HG03064 (cell line): Measurements from ENCODE around the gene THAP8.

Experiments
- ATAC-seq: cut with Tn5 transposase; IDR thresholded peaks from one replicate; pipeline ENCODE4 v1.9.1; 2021; ENCODE audit warnings: low read depth; ENCODE audit not compliant: unreplicated experiment

The THAP8 gene

DNA sequence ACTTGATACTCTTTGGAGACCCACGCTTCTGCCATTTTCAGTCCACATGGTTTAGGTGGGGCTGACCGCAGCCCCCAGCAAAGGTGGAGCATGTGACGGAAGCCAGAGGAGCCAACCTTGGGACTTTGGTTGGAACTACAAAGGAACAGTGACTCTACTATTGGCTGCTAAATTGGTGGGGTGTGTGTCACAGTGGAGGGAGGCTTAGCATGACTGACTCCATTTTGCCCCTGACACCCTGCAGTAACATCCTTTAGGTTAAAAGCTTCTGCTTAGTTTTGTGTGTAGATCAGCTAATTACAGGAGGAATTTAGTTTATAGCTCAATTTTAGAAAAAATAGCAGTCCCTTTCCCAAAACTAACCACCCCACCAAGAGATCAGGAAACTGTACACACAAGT, 52.5 kb downstream of the THAP8 start:
- ATAC-seq, result no peak

DNA sequence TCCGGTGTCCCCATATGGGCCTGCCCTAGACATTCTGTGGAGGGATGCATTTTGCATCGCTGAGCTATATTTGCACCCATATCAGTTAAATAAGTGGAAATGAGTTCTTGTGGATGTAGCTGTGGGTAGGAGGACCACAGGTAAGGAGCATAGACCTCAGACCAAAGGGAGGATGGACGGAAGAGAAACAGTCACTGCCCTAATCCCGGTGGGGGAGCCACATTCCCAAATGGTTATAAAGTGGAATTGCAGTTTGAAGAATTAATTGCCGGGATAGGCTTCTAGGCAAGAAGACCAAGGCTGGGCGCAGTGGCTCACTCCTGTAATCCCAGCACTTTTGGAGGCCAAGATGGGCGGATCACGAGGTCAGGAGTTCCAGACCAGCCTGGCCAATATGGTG, 57.3 kb downstream of the THAP8 start:
- no peak for ATAC-seq

DNA sequence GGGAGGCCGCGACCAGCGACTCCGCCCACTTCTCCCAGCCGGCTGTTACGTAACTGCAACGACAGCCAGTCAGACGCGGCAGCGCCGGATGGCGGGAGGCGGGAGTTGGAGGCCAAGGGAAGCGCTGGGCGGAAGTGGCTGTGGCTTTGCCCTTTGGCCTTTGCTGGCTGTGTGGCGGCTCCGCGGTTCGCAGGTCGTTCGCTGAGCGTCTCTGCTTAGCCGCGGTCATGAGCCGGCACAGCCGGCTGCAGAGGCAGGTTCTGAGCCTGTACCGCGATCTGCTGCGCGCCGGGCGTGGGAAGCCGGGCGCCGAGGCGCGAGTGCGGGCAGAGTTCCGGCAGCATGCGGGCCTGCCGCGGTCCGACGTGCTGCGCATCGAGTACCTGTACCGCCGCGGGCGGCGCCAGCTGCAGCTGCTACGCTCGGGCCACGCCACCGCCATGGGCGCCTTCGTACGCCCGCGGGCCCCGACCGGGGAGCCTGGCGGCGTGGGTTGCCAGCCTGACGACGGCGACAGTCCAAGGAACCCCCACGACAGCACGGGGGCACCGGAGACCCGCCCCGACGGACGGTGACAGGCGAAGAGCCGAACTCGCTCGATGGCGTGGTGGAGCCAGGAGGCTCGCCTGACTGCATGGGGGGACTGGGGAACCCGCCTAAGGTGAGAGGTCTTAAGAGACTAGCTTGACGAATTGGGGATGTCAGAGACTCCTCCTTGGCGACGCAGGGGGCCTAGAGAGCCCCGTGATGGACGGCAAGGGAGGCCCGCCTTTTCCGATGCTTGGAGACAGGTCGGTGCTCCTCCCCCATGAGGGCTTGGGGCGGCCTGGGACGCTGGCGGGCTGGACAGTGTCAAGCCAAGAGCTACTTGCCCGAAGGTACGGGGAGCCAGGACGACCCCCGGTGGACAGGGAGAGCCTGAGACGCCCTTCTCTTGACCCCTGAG, 58.8 kb downstream of the THAP8 start, which contains the start of gene SDHAF1:
Gene SDHAF1, plus strand, starts transcription at position 141 of the 946 bp plus-strand sequence. Its CDS starts 87 bp downstream, at position 228.
- peak; percentile 58 for ATAC-seq

GRCh38 chr19:35993923-35994598, 60.0 kb downstream of the THAP8 start:
- no peak for ATAC-seq

GRCh38 chr19:35992907-35993765, 60.9 kb downstream of the THAP8 start:
- ATAC-seq, result no peak

- no peak for ATAC-seq
Observed at GRCh38 chr19:35991731-35992450, 62.2 kb downstream of the THAP8 start.

DNA sequence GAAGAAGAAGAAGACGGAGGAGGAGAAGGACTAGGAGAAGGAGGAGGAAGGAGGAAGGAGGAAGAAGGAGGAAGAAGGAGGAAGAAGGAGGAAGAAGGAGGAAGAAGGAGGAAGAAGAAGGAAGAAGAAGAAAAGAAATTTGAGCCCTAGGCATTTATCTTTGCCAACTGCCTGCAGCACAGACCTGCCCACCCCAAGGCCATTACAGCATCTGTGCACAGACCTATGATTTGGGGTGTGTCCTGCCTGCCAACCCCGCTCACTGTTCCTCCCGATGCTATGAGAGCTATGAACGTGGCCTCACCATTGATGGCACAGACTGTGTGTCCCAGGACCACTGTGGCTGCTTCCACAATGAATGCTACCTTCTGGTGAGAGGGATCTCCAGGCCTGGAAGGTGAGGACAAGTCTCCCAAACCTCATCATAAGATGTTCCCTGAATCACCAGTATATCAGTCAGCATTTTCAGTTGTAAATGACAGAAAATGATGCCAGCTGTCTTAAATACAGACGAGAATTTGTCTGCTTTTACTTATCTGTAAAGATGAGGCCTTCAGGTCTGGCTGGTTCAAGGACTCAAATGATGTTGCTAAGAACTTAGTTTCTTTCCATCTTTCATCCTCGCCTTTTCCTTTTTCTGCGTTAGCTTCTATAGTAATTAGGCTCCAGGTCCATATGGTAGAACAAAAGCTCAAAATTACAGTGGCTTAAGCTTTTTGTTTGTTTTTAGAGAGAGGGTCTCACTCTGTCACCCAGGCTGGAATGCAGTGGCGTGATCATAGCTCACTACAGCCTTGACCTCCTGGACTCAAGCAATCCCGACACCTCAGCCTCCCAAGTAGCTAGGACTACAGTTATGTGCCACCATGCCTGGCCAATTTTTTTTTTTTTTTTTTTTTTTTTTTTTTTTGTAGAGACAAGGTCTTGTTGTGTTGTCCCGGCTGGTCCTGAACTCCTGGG, 63.0 kb downstream of the THAP8 start:
- no peak for ATAC-seq

DNA sequence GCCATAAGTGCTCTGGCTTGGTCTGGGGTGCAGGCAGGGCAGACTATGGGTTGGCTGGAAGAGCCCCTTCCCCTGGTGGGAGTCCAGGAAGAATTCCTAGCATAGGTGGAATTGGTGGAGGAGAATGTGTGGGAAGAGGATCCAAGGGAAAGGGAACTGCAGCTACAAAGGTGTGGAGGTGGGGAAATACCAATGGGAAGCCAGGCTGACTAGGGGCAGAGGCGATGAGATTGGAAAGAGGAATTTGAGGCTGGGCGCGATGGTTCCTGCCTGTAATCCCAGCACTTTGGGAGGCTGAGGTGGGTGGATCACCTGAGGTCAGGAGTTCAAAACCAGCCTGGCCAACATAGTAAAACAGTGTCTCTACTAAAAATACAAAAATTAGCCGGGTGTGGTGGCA, 63.9 kb downstream of the THAP8 start:
- ATAC-seq, result no peak

- ATAC-seq, result no peak
Observed at GRCh38 chr19:35988824-35989223, 65.3 kb downstream of the THAP8 start.

DNA sequence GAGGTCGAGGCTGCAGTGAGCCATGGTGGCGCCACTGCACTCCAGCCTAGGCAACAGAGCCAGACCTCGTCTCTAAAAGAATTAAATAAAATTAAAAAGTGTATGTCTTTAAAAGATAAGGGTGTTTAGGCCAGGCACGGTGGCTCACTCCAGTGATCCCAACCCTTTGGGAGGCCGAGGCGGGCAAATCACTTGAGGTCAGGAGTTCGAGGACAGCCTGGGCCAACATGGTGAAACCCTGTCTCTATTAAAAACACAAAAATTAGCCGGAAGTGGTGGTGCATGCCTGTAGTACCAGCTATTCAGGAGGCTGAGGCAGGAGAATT, 66.6 kb downstream of the THAP8 start:
- ATAC-seq, result no peak

DNA sequence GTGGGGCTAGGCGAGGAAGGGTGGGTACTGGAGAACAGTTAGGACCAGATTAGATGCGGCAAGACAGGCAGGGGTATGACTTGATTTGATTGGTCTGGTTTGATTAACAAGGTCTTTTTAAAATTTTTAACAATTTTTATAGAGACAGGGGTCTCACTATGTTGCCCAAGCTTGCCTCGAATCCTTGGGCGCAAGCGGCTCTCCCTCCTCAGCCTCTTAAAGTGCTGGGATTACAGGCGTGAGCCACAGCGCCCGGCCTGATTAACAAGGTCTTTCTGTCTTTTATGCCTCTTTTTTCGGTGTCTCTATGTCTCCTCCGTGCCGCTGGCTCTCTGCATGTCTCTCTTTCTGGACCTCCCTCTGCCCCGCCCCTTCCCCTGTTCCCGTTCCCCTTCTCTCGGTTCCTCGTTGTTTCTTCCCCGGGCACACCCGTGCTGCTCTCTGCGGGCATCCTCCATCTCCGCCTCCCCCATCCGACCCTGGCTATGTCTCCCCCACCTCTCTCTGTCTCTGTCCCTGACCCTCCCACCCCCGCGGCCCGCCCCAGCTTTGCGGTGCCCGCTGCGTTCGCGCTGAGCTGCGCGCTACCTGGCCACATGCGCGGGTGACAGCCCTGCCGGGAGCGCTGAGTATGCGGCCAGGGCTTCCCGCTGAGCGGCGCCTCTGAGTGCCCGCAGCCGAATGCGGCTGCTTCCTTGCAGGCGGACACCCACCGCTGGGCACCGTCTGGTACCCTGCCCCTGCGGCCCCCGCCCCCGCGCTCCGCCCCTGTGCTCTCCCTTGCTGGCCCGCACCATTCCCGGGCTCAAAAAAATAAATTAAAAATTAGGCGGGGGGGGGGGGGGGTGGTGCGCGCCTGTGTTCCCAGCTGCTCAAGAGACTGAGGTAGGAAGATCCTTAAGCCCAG, 67.2 kb downstream of the THAP8 start:
- ATAC-seq, result no peak

- ATAC-seq, result no peak
Observed at GRCh38 chr19:35986111-35986510, 68.0 kb downstream of the THAP8 start.
